Keratinocyte (primary cell): ENCODE data around the gene ALKBH5.

ENCODE experiments used
- EZH2 ChIP-seq: IDR thresholded peaks from one replicate; pipeline ENCODE4 v1.6.1; 2012; ENCODE audit warnings: inconsistent platforms, mild to moderate bottlenecking, low read length, moderate library complexity
- TF ChIP-seq, protein P1 (sequence below), 3 experiments: IDR thresholded peaks in 1 of 3; conservative IDR thresholded peaks in 1 of 3; optimal IDR thresholded peaks in 1 of 3; 2 replicates in 2 of 3; 3 replicates in 1 of 3; pipeline versions ENCODE3 to v1.5.1; 2011; ENCODE audit warnings: low read length in 3 of 3, mild to moderate bottlenecking in 3 of 3, moderate library complexity in 2 of 3, control low read depth in 1 of 3, inconsistent platforms in 1 of 3; ENCODE audit not compliant: insufficient read depth in 2 of 3; ENCODE audit errors: extremely low read depth in 1 of 3

DNA sequence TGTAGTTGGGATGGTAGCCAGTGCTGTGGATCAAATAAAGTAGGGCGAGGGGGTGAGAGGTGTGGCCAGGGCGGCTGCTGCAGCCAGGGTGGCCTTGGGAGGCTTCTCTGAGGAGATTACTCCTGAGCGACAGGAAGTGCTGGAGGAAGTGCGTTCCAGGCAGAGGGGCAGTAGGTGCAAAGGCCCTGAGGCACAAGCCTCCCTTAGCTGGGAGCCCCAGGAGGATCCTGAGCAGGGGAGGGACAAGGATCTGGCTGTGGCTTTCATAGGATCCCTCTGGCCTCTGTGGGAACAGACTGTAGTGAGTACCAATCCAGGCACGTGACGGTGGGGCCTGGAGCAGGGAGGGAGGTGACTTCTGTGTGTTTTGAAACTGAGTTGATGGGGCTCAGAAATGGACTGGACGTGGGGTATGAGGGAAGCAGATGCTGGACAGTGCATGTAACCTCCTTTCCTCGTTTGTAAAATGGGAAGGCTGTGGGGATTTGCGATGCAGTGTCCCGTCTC lies 44.6 kb downstream of the ALKBH5 start:
- TF ChIP-seq EZH2, result no peak
- TF ChIP-seq, protein P1, sequence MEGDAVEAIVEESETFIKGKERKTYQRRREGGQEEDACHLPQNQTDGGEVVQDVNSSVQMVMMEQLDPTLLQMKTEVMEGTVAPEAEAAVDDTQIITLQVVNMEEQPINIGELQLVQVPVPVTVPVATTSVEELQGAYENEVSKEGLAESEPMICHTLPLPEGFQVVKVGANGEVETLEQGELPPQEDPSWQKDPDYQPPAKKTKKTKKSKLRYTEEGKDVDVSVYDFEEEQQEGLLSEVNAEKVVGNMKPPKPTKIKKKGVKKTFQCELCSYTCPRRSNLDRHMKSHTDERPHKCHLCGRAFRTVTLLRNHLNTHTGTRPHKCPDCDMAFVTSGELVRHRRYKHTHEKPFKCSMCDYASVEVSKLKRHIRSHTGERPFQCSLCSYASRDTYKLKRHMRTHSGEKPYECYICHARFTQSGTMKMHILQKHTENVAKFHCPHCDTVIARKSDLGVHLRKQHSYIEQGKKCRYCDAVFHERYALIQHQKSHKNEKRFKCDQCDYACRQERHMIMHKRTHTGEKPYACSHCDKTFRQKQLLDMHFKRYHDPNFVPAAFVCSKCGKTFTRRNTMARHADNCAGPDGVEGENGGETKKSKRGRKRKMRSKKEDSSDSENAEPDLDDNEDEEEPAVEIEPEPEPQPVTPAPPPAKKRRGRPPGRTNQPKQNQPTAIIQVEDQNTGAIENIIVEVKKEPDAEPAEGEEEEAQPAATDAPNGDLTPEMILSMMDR (optimal IDR thresholded peaks at IDR 0.05 in 1 of 3, IDR thresholded peaks at IDR 0.05 in 1 of 3, conservative IDR thresholded peaks at IDR 0.05 in 1 of 3; ENCODE audit: extremely low read depth in 1 of 3, insufficient read depth in 2 of 3, low read length in 3 of 3), result no peak
